Osteoblast (primary cell): ENCODE measurements around the gene CMTM7. TPM values are rescaled to one million over a fixed set of nuclear protein-coding genes. Genes with fewer than 3 reads are reported as not detected.

Experiments
- DNase-seq: peaks from one replicate; pipeline ENCODE4 v3.0.0; 2011; ENCODE audit warnings: low spot score, mixed read lengths; ENCODE audit not compliant: insufficient read length; ENCODE audit errors: missing footprints
- H2AFZ ChIP-seq: 2 replicates; pipeline ENCODE4 v1.6.0; 2011; ENCODE audit warnings: mild to moderate bottlenecking, low read length
- H3K27ac ChIP-seq: 2 replicates; pipeline ENCODE4 v1.5.1; 2011; ENCODE audit warnings: mild to moderate bottlenecking, low read depth, low read length, moderate library complexity
- H3K27me3 ChIP-seq: 2 replicates; pipeline ENCODE4 v1.6.0; 2012; ENCODE audit warnings: mild to moderate bottlenecking, control low read depth, inconsistent platforms, low read length, moderate library complexity; ENCODE audit not compliant: insufficient read depth
- H3K36me3 ChIP-seq: 2 replicates; pipeline ENCODE4 v1.5.1; 2011; ENCODE audit warnings: mild to moderate bottlenecking, low read length, control low read depth, moderate library complexity; ENCODE audit not compliant: insufficient read depth
- H3K4me1 ChIP-seq: 2 replicates; pipeline ENCODE4 v1.5.1; 2011; ENCODE audit warnings: mild to moderate bottlenecking, low read length, control low read depth, moderate library complexity; ENCODE audit not compliant: insufficient read depth
- H3K4me2 ChIP-seq: 2 replicates; pipeline ENCODE4 v1.6.0; 2011; ENCODE audit warnings: mild to moderate bottlenecking, low read length; ENCODE audit not compliant: insufficient read depth
- H3K4me3 ChIP-seq: fragments of 200-600 bp; sonication (generic); 3 replicates; pipeline ENCODE4 v1.5.1; 2012; ENCODE audit warnings: mild to moderate bottlenecking, low read length, inconsistent platforms; ENCODE audit not compliant: insufficient read depth
- H3K79me2 ChIP-seq: 2 replicates; pipeline ENCODE4 v1.6.0; 2012; ENCODE audit warnings: mild to moderate bottlenecking, low read length, control low read depth, inconsistent platforms; ENCODE audit not compliant: insufficient read depth
- H3K9me3 ChIP-seq: 2 replicates; pipeline ENCODE4 v1.5.1; 2011; ENCODE audit warnings: low read depth, low read length, control low read depth
- H4K20me1 ChIP-seq: 2 replicates; pipeline ENCODE4 v1.6.0; 2012; ENCODE audit warnings: mild to moderate bottlenecking, low read length, control low read depth; ENCODE audit not compliant: insufficient read depth
- total RNA-seq: library from RNA; depleted of rRNA; stranded (reverse); fragments of >200 nt; gene quantifications from 2 replicates; pipeline ENCODE4 v1.2.3, GENCODE V29; 2012
- TF ChIP-seq, protein P1 (sequence below): IDR thresholded peaks from 2 replicates; pipeline ENCODE4 v1.5.1; 2011; ENCODE audit warnings: mild to moderate bottlenecking, low read depth, low read length, moderate library complexity; ENCODE audit errors: extremely low read depth

CMTM7 gene
- total RNA-seq, 1 donor, result 7.2 TPM

DNA sequence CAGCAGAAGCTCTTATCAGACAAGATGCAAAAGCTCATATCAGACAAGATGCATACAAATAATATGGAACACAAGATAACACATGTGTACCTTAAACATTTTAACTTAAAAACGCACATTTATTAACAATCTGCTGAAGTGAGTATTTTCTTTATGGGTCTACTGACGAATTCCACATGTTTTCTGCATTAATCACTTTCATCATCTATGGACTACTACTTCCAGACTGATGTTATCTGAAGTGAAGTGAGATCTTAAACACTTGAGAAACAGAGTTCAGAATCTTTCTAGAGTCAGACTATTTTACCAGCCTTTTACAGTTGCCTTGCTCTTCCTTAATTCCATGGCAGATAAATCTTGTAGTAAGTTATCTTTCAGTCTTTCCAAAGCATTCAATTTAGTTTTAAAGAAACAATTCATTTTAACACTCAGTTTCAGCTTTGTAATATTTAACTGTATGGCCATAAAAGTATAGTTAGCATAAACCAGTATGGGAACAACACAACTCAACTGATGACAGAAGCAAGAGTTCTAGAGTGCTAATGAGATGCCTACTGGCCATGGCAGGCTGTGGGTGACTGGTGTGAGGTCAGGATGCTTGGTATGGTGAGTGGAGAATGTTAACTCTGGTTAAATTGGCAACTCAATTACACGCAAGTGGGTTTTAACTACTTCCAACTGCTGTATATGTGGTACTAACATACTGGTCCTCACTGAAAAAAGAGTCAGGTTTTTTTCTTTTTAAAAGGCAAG, 101.2 kb downstream of the CMTM7 start:
- Histone ChIP-seq H2AFZ (no peak overlapping the region), H3K4me2 (peak overlapping the region; percentile 15), H3K27ac (peak overlapping the region; percentile 29), H3K27me3 (no peaks in the 10 kb centered on the region), H3K79me2 (peaks cover 53% of the 10 kb centered on the region), H3K9me3 (no peaks in the 10 kb centered on the region), H3K4me3 (no peak overlapping the region), H3K4me1 (peaks cover 22% of the 10 kb centered on the region), H3K36me3 (no peaks in the 10 kb centered on the region), H4K20me1 (peaks cover 27% of the 10 kb centered on the region)
- TF ChIP-seq, protein P1, sequence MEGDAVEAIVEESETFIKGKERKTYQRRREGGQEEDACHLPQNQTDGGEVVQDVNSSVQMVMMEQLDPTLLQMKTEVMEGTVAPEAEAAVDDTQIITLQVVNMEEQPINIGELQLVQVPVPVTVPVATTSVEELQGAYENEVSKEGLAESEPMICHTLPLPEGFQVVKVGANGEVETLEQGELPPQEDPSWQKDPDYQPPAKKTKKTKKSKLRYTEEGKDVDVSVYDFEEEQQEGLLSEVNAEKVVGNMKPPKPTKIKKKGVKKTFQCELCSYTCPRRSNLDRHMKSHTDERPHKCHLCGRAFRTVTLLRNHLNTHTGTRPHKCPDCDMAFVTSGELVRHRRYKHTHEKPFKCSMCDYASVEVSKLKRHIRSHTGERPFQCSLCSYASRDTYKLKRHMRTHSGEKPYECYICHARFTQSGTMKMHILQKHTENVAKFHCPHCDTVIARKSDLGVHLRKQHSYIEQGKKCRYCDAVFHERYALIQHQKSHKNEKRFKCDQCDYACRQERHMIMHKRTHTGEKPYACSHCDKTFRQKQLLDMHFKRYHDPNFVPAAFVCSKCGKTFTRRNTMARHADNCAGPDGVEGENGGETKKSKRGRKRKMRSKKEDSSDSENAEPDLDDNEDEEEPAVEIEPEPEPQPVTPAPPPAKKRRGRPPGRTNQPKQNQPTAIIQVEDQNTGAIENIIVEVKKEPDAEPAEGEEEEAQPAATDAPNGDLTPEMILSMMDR, result no peak
- DNase-seq, result peak; percentile 73

DNA sequence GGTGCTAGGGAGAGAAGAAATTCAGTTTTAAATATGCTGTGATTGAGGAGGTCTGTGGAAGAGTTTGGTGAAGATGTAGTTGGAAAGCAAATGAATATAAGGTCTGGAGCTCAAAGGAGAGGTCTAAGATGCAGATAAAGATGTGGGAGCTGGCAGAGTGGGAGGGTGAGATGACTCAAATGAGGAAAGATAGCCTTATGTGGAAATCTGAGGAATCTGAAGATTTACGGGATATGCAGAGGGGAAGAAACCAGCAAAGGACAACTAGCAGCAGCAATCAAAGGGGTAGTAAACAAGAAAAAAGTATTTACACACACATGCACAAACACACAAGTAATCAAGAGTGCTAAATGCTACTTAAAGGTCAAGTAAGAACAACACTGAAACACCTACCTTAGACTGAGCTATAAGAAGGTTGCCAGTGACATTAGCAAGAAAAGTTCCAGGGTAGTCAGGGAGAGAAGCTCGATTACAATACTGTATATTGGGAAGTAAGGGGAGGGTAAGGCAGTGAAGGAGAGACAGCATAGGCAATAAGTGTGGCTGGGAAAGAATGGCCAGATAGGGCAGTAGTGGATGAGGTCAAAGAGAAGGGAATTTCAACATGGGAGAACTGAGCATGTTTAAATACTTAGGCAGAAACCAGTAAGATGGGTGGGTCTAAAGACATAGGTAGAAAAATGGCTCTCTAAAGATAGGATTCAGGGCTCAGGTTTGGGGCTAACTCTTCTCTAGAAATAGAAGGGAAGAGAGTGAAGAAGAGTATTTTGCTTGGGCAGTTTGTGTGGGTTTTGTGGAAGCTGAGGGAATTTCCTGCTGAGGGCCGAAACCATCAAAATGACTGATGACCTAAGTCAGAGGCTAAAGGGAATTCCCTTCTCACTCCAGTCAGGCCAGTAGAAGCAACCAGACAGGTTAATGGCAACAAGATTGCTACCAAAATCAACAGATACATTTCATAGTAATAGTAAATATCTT, 102.1 kb downstream of the CMTM7 start:
- peaks cover 30% of the 10 kb centered on the region for H4K20me1 ChIP-seq
- H3K27me3 ChIP-seq, result no peaks in the 10 kb centered on the region
- peak overlapping the region; percentile 15 for H3K4me2 ChIP-seq
- H3K4me3 ChIP-seq, result no peak overlapping the region
- peaks cover 22% of the 10 kb centered on the region for H3K4me1 ChIP-seq
- H3K27ac ChIP-seq, result peak overlapping the region; percentile 8
- no peaks in the 10 kb centered on the region for H3K9me3 ChIP-seq
- TF ChIP-seq, protein P1, result no peak
- no peak for DNase-seq
- H3K36me3 ChIP-seq, result no peaks in the 10 kb centered on the region
- no peak overlapping the region for H2AFZ ChIP-seq
- H3K79me2 ChIP-seq, result peaks cover 59% of the 10 kb centered on the region

DNA sequence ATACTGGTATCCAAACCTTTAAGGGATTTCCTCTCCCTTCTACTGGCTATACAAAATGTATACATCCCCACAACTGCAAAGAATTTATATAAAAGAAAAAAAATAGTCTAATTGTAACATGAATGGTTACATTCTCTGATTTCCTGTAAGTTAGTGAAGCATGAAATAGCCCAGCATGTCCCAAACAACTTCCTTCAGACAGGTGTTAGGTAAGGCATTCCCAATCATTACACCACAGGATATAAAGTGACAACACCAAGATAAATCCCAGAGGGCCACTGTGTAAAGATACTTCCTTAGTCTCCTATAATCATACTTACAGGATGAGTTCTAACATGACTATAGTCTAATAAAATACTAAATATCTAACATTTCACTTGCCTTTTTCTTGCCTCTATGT, 103.4 kb downstream of the CMTM7 start:
- no peaks in the 10 kb centered on the region for H3K36me3 ChIP-seq
- TF ChIP-seq, protein P1, result no peak
- peaks cover 70% of the 10 kb centered on the region for H3K79me2 ChIP-seq
- H2AFZ ChIP-seq, result no peak overlapping the region
- no peaks in the 10 kb centered on the region for H3K27me3 ChIP-seq
- no peak overlapping the region for H3K27ac ChIP-seq
- no peak for DNase-seq
- H3K4me2 ChIP-seq, result no peak overlapping the region
- no peaks in the 10 kb centered on the region for H3K9me3 ChIP-seq
- H4K20me1 ChIP-seq, result peaks cover 36% of the 10 kb centered on the region
- H3K4me3 ChIP-seq, result no peak overlapping the region
- H3K4me1 ChIP-seq, result peaks cover 22% of the 10 kb centered on the region

DNA sequence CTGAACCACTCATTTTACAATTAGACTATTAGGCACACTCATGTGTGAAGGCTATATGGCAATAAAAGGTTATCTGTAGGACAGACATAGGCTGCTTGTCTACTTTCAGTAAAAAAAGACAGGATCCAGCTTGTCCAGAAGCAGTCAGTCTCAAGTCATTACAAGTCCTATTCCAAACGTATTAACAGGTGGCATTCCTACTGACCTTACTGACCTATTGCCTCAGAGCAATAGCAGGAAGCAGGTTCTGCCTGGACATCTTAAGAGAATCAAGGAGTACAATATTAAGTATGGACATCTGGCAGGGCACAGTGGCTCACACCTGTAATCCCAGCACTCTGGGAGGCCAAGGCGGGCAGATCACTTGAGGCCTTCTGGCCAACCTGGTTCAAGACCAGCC, 104.0 kb downstream of the CMTM7 start:
- no peaks in the 10 kb centered on the region for H3K9me3 ChIP-seq
- no peak overlapping the region for H3K4me2 ChIP-seq
- peaks cover 39% of the 10 kb centered on the region for H4K20me1 ChIP-seq
- peaks cover 75% of the 10 kb centered on the region for H3K79me2 ChIP-seq
- H3K27me3 ChIP-seq, result no peaks in the 10 kb centered on the region
- H3K4me3 ChIP-seq, result no peak overlapping the region
- TF ChIP-seq, protein P1, result no peak
- H3K4me1 ChIP-seq, result peaks cover 27% of the 10 kb centered on the region
- H3K27ac ChIP-seq, result no peak overlapping the region
- no peak overlapping the region for H2AFZ ChIP-seq
- no peak for DNase-seq
- no peaks in the 10 kb centered on the region for H3K36me3 ChIP-seq
